ENCODE results near the gene EYA2. TPM values are rescaled to one million over a fixed set of nuclear protein-coding genes. Genes with fewer than 3 reads are reported as not detected.
"Not testable (repeated sequence)": the region's sequence is repeated elsewhere in the genome, so short reads cannot be mapped to it uniquely, and the experiment has no call there.

The EYA2 gene
- total RNA-seq, 4 donors from 2014 or later, result 0.47 to 4.1 (median 2.2) TPM

GRCh38 chr20:46916258-46916603, 21.6 kb downstream of the EYA2 start:
- no peaks in the 10 kb centered on the region for H3K36me3 ChIP-seq
- no peaks in the 10 kb centered on the region for H3K4me1 ChIP-seq
- H3K27ac ChIP-seq, result no peak overlapping the region
- TF ChIP-seq EP300 (IDR thresholded peaks at IDR 0.05), result no peak
- no peak for TF ChIP-seq CTCF (IDR thresholded peaks at IDR 0.05)
- TF ChIP-seq POLR2AphosphoS5 (IDR thresholded peaks at IDR 0.05), result no peak
- no peak for TF ChIP-seq POLR2A (IDR thresholded peaks at IDR 0.05)
- peaks cover 13% of the 10 kb centered on the region for H3K27me3 ChIP-seq
- ATAC-seq, result no peak
- peaks cover 0 to 23% (median 0%) of the 10 kb centered on the region in 3 donors for H3K9me3 ChIP-seq
- H3K4me3 ChIP-seq, result no peak overlapping the region
- WGBS, 2 donors (ENCODE audit: low coverage in 1 of 2), result 20 to 31% methylated on average over 1 of the region's 1 CpG

- no peak for ATAC-seq
- no peak for TF ChIP-seq POLR2A (IDR thresholded peaks at IDR 0.05)
- TF ChIP-seq POLR2AphosphoS5 (IDR thresholded peaks at IDR 0.05), result no peak
- TF ChIP-seq EP300 (IDR thresholded peaks at IDR 0.05), result no peak
- no peak for TF ChIP-seq CTCF (IDR thresholded peaks at IDR 0.05)
- Histone ChIP-seq H3K36me3 (no peaks in the 10 kb centered on the region), H3K9me3 (peaks cover 0 to 23% (median 0%) of the 10 kb centered on the region in 3 donors), H3K4me1 (no peaks in the 10 kb centered on the region), H3K27me3 (peaks cover 13% of the 10 kb centered on the region), H3K27ac (no peak overlapping the region), H3K4me3 (no peak overlapping the region)
- 74 to 100% methylated on average over 1 to 7 of the region's 7 CpGs for WGBS, 2 donors (ENCODE audit: low coverage in 1 of 2)
Measured at GRCh38 chr20:46917155-46917554, 22.5 kb downstream of the EYA2 start.

- 88 to 91% methylated on average over 6 of the region's 6 CpGs for WGBS, 2 donors (ENCODE audit: low coverage in 1 of 2)
- no peak overlapping the region for H3K27ac ChIP-seq
- peaks cover 0 to 16% (median 0%) of the 10 kb centered on the region in 3 donors for H3K9me3 ChIP-seq
- TF ChIP-seq POLR2AphosphoS5 (IDR thresholded peaks at IDR 0.05) (no peak), EP300 (IDR thresholded peaks at IDR 0.05) (no peak), CTCF (IDR thresholded peaks at IDR 0.05) (no peak), POLR2A (IDR thresholded peaks at IDR 0.05) (no peak)
- H3K27me3 ChIP-seq, result peaks cover 3% of the 10 kb centered on the region
- H3K4me1 ChIP-seq, result no peaks in the 10 kb centered on the region
- no peak for ATAC-seq
- H3K4me3 ChIP-seq, result no peak overlapping the region
- H3K36me3 ChIP-seq, result no peaks in the 10 kb centered on the region
Measured at GRCh38 chr20:46920114-46920513, 25.5 kb downstream of the EYA2 start.

GRCh38 chr20:46922841-46923240, 28.2 kb downstream of the EYA2 start:
- H3K4me1 ChIP-seq, H3K27ac ChIP-seq, ATAC-seq, H3K36me3 ChIP-seq, H3K27me3 ChIP-seq, H3K4me3 ChIP-seq: not testable (repeated sequence)
- WGBS, 2 donors (ENCODE audit: low coverage in 1 of 2), result 69 to 91% methylated on average over 7 to 9 of the region's 9 CpGs
- peaks cover 0 to 16% (median 0%) of the 10 kb centered on the region in 3 donors for H3K9me3 ChIP-seq

- no peak for ATAC-seq
- Histone ChIP-seq H3K36me3 (no peaks in the 10 kb centered on the region), H3K27ac (no peak overlapping the region), H3K4me3 (no peak overlapping the region), H3K27me3 (no peaks in the 10 kb centered on the region), H3K9me3 (peaks cover 0 to 12% (median 0%) of the 10 kb centered on the region in 3 donors), H3K4me1 (peaks cover 0 to 8% (median 0%) of the 10 kb centered on the region in 3 donors)
- TF ChIP-seq POLR2AphosphoS5 (IDR thresholded peaks at IDR 0.05), result no peak
- WGBS, 2 donors (ENCODE audit: low coverage in 1 of 2), result 71 to 83% methylated on average over 1 to 4 of the region's 4 CpGs
Measured at GRCh38 chr20:46923550-46923949, 28.9 kb downstream of the EYA2 start.

- Histone ChIP-seq H3K4me1 (peaks cover 0 to 10% (median 0%) of the 10 kb centered on the region in 3 donors), H3K27ac (peak overlapping the region in 3 of 4 donors; percentile 16 to 49 (median 27)), H3K27me3 (peaks cover 22% of the 10 kb centered on the region), H3K4me3 (no peak overlapping the region), H3K36me3 (no peaks in the 10 kb centered on the region), H3K9me3 (no peaks in the 10 kb centered on the region)
- no peak for TF ChIP-seq CTCF (IDR thresholded peaks at IDR 0.05)
- no peak for TF ChIP-seq EP300 (IDR thresholded peaks at IDR 0.05)
- TF ChIP-seq POLR2AphosphoS5 (IDR thresholded peaks at IDR 0.05), result no peak
- TF ChIP-seq POLR2A (IDR thresholded peaks at IDR 0.05), result no peak
- peak; percentile 60 for ATAC-seq
- WGBS, 2 donors (ENCODE audit: low coverage in 1 of 2), result 22 to 80% methylated on average over 1 to 8 of the region's 12 CpGs
Measured at GRCh38 chr20:46928580-46929132, 34.0 kb downstream of the EYA2 start.

Measured in gastroesophageal sphincter (tissue), 4 donors.